GM19328 (cell line): ENCODE results near the gene MRPS26.
"Not testable (repeated sequence)": the region's sequence is repeated elsewhere in the genome, so short reads cannot be mapped to it uniquely, and the experiment has no call there.

Experiments used
- ATAC-seq: cut with Tn5 transposase; IDR thresholded peaks from one replicate; pipeline ENCODE4 v1.9.1; 2021; ENCODE audit warnings: mild to moderate bottlenecking, moderate library complexity; ENCODE audit not compliant: unreplicated experiment

Gene MRPS26

GRCh38 chr20:3072530-3073250 is 26.8 kb downstream of the MRPS26 start:
- ATAC-seq: no peak

DNA sequence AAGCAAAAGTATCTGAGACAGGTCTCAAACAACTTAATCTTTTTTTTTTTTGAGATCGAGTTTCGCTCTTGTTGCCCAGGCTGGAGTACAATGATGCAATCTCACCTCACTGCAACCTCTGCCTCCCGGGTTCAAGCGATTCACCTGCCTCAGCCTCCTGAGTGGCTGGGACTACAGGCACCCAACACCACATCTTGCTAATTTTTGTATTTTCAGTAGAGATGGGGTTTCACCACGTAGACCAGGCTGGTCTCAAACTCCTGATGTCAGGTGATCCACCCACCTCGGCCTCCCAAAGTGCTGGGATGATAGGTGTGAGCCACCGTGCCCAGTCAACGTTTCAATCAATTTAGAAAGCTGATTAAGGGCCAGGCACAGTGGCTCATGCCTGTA is 27.4 kb downstream of the MRPS26 start:
- not testable (repeated sequence) for ATAC-seq

- no peak for ATAC-seq
Measured at GRCh38 chr20:3074812-3075211, 29.0 kb downstream of the MRPS26 start.

DNA sequence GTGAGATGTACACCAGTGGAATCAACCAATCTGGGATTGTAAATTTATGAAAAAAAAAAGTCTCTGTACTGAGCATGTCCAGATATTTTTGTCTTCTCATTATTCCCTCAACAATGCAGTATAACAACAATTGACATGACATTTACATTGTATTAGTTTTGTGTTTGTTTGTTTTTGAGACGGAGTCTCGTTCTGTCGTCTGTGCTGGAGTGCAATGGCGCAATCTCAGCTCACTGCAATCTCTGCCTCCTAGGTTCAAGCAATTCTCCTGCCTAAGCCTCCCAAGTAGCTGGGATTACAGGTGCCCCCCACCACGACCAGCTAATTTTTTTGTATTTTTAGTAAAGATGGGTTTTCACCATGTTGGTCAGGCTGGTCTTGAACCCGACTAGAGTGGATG is 29.5 kb downstream of the MRPS26 start:
- not testable (repeated sequence) for ATAC-seq

DNA sequence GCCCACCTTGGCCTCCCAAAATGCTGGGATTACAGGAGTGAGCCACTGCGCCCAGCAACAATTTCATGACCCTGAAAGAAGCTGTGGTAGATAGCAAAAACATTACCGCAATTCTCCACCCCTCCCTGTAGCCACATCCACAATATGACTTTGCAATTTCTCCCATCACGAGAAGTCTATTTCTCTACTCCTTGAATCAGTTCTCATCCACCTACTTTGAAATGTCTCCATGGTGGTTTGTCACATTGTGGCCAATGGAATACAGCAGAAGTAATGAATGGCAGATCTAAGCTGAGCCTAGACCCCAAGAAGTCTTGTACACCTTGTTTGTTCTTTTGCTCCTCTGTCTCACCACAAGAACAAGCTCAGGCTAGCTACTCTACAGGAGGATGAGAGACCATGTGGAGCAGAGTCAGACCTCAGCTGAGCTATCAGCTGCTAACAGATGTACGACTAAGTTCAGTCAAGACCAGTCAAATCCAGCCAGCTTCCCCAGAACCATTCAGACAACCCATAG is 31.8 kb downstream of the MRPS26 start:
- ATAC-seq: no peak

- ATAC-seq: no peak
Measured at GRCh38 chr20:3080939-3081388, 35.1 kb downstream of the MRPS26 start.

GRCh38 chr20:3081641-3082040 is 35.8 kb downstream of the MRPS26 start:
- no peak for ATAC-seq

- no peak for ATAC-seq
Measured at GRCh38 chr20:3082306-3082951, 36.6 kb downstream of the MRPS26 start.

- ATAC-seq: no peak
Measured at GRCh38 chr20:3082955-3083952, 37.4 kb downstream of the MRPS26 start.

DNA sequence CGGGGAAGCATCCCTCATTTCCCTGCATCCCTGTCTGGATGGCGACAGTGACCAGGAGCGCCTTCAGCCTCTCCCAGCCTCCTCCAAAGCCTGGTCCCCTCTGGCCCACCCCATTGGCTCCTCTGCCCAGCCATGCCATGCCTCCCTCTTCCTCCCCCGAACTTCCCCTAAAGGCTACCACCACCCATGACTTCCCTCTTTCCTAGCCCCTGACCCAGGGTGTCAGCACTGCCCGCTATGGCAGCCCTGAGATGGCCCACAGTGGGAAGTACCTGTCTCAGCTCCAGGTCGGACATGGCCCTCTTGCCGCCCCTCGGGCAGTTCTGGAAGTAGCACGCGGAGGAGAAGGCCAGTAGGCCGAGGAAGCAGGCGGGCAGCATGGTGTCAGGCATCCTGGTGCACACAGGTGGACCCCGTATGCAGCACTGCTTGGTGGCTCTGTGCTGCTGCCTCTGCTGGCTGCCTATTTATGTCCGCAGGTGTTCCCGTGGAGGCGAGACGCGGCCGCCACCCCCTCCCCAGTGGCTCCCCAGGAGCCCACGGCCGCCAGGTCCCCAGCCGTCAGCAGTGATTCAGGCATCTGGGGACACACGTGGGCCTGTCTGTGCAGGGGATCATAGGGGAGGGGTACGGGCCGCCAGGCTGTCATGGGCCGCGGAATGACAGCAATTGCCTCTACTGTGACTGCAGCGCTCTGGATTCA is 38.6 kb downstream of the MRPS26 start, which contains the start of gene AVP:
AVP (minus strand) TSS at position 442 of the 703 bp plus-strand sequence; CDS start at position 392, 50 bp downstream.
- ATAC-seq: no peak

GRCh38 chr20:3084986-3085360 is 39.1 kb downstream of the MRPS26 start:
- ATAC-seq: no peak

DNA sequence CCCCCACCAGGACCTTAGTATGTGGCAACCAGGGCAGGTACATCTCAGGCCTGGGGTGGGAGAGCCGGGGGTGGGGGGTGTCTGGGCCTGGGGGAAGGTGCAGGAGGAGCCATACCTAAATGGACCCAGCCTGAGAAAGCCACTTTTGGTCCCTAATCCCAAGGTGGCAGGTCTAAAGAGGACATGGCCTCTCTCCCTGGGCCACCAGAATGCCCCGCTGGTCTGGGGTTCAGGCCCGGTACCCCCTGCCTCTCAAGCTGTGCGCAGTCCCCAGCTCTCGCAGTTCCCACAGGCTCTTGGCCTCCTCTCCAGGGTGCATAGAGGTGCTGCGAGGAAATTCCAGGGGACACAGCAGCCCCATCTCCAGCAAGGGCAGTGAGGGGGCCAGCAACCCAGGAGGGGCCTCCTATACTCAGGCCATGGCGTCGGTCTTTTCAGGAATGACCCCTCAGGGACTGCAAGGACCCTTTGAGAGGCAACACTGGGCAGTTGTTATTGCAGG is 39.8 kb downstream of the MRPS26 start:
- ATAC-seq: no peak

- ATAC-seq: no peak
Measured at GRCh38 chr20:3088031-3088430, 42.2 kb downstream of the MRPS26 start.

GRCh38 chr20:3090565-3090964 is 44.7 kb downstream of the MRPS26 start:
- ATAC-seq: no peak

GRCh38 chr20:3092611-3093379 is 46.9 kb downstream of the MRPS26 start:
- no peak for ATAC-seq

GRCh38 chr20:3093861-3094361 is 48.1 kb downstream of the MRPS26 start:
- ATAC-seq: no peak

GRCh38 chr20:3094848-3095629 is 49.2 kb downstream of the MRPS26 start:
- no peak for ATAC-seq
